Left ventricle myocardium superior (tissue), 1 donor: ENCODE data around the gene RBM17. TPM values are rescaled to one million over a fixed set of nuclear protein-coding genes. Genes with fewer than 3 reads are reported as not detected.
"Not testable (repeated sequence)": the region's sequence is repeated elsewhere in the genome, so short reads cannot be mapped to it uniquely, and the experiment has no call there.

Experiments
- ATAC-seq: fragments of 200-7000 bp; cut with Tn5 transposase; one replicate; pipeline ENCODE4 v1.9.1; 2020; ENCODE audit warnings: mild to moderate bottlenecking, moderate library complexity
- DNase-seq: peaks from one replicate; pipeline ENCODE4 v3.0.0-alpha.2; 2020
- intact Hi-C: fragments of 100-400 bp; cut with micrococcal nuclease; formaldehyde crosslinking; loops from one replicate; pipeline ENCODE4 v1.11.0; 2022
- long read RNA-seq: library from polyadenylated mRNA; unstranded; transcript quantifications from one replicate; pipeline ENCODE4 v2.0.0, GENCODE V29; 2021
- total RNA-seq: library from RNA; stranded (reverse); fragmentation: NEBNext Ultra II Directional; extraction: Animal tissue kit (Norgen Biotek cat#: 25700); gene quantifications from one replicate; pipeline ENCODE4 v1.2.1, GENCODE V29; 2021
- donor health status: DM: no; HTN: yes; CAD: no; lungs with severe emphysema.

RBM17 gene, protein sequence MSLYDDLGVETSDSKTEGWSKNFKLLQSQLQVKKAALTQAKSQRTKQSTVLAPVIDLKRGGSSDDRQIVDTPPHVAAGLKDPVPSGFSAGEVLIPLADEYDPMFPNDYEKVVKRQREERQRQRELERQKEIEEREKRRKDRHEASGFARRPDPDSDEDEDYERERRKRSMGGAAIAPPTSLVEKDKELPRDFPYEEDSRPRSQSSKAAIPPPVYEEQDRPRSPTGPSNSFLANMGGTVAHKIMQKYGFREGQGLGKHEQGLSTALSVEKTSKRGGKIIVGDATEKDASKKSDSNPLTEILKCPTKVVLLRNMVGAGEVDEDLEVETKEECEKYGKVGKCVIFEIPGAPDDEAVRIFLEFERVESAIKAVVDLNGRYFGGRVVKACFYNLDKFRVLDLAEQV
- total RNA-seq, result 72.1 TPM
- long read RNA-seq, transcript RBM17-201 (12 exons, 2,755 nt), result major isoform, 102 of 160 reads
- long read RNA-seq, partial matches to known transcripts, result 36 of 160 reads
- long read RNA-seq, other reads (novel, unspliced or antisense), result 21 of 160 reads

DNA sequence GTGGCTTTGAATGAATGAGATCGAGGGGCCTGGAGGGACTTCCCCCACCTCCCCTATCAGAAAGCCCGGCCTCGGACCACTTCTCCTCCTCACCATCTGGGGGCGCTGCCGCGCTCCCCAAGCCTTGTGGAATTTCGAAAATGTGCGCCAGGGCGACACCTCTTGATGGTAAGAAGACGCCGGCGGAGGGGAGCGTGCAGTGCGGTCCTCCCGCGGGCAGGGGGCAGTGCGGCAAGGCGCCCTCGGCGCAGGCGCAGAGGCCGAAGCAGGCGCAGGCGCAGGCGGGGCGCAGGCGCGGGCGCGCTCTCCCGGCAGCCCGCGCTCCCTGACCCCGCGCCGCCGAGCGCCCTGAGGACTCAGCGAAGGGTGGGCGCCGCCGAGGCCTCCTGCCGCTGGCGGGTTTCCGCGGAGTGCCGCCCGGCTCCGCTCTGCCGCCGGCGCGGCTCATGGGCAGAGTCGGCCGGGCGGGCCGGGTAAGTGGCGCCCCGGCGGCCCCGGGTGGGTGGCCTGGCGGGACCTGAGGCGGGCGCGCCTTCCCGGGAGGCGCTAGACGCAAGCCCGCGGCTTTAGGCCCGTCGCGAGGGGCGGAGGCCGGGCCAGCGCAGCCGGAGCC, at the start of gene RBM17:
Gene RBM17, plus strand, starts transcription at position 314 of the 613 bp plus-strand sequence. CDS start 8,032 bp downstream, outside the sequence.
- DNase-seq (peak; percentile 97), ATAC-seq (peak; percentile 95)
- intact Hi-C loops, result no loop called here

DNA sequence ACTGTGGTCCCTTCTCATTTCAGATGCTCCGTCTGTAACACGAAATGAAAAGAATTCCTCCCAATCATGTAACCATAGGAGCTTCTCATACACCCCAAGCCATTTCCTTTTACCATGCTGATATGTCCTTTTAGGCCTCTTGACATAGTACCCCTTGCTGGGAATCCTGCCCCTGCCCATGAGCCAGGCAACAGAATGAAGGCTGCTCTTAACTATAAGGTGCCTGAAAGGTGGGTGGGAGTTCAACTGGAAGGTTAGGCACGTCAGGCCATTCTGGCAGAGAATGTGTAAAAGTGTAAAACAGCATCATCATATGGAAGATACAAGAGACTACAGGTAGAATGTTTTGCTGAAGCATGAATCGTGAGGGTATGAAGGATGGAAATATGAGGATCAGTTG, 49.1 kb upstream of the RBM17 start:
- DNase-seq (no peak), ATAC-seq (no peak)
- intact Hi-C loops, result no loop called here

DNA sequence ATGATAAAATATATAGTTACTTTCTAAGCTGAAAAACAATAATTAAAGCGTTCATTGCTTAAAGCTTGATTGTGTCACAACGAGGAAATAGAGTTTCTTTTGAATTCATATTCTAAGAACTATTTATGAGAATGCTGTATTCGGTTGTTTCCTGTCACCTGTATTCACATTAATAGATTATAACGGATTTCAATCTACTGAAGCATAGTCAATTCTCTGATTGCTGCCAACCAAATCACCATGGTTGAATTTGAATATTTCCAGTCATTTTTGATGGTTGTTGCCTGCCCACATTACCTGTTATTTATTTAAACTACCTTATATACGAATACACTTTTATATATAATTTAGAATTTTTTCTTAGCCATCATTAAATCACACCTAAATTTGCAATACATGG, 48.6 kb upstream of the RBM17 start:
- intact Hi-C loops, result no loop called here
- ATAC-seq, result no peak
- no peak for DNase-seq

DNA sequence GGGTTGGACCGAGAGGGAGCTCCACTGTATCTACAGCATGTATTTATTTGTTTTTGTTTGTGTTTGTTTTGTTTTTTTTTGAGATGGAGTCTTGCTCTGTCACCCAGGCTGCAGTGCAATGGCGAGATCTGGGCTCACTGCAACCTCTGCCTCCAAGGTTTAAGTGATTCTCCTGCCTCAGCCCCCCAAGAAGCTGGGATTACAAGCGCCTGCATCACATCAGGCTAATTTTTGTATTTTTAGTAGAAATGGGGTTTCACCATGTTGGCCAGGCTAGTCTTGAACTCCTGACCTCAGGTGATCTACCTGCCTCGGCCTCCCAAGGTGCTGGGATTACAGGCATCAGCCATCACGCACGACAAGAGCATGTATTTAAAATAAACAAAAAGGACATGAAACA, 45.5 kb upstream of the RBM17 start:
- DNase-seq, result not testable (repeated sequence)

DNA sequence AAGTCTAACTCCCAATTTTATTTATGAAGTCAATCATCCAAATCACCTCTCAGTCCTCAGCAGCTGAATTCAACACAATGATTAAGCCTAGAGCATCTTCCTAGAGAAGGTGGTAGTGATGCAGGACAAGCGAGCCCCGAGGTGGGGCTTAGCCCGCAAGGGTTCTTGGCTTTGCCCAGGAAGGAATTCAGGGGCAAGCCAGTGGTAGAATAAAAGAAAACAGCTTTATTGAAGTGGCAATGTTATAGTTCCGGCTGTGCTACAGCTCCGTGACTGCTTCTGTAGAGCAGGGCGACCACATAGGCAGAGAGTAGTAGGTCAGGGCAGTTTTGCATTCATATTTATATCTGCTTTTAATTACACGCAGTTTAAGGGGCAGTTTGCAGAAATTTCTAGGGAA, 44.8 kb upstream of the RBM17 start:
- ATAC-seq, result no peak
- intact Hi-C loops, result no loop called here
- no peak for DNase-seq

More for the DNA sequence above, 45.5 kb upstream of the RBM17 start:
- intact Hi-C loops, ATAC-seq: not testable (repeated sequence)

DNA sequence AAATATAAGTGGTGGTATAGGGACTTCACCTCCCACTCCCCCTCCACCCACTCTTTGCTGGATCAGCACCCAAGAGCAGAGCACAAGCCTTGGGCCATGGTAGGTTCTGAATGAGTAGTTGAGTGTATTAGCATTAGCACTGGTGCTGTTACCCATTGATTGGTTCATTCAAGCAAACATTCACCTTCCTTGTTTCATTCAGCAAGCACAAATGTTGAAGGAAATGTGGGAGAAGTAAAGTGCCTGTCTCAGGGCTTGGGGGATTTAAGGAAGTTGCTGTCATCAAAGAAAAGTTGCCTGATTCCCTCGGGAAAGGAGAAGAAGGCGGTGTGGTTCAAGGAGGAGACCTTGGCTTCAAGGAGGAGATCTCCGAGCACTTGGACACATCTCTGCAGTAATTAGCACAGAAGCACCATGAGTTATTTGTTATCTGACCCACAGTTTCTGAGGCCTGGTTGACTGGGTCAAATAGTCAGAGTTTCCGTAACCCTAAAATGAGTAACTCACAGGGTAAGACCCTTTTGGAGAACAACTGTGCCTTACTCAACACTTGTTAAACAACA, 44.0 kb upstream of the RBM17 start:
- ATAC-seq (no peak), DNase-seq (no peak)
- intact Hi-C loops, result no loop called here

DNA sequence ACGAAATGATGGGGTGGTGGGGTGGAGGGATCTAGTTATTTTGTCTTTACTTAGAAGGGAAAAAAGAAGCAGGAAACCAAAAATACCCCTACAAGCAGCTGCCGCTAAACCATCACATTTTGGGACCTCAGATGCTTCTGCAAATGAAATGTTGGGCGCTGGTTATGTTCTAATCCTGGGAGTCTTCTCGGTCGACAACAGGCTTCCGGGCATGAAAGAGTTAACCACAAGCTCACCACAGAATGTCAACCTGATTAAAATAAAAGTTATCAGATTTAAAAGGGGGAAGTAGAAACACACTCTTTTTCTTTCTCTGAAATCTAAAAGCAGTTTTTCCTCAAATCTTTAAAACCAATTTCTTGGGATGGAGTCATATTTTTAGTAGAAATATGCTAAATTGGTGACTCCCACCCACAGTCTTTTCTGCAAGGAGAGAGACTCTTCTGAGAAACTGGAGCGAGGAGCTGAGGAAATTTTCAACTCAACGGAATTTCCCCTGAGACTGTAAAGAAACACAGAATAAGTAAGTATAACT, 43.5 kb upstream of the RBM17 start:
- ATAC-seq (no peak), DNase-seq (no peak)
- intact Hi-C loops, result no loop called here

DNA sequence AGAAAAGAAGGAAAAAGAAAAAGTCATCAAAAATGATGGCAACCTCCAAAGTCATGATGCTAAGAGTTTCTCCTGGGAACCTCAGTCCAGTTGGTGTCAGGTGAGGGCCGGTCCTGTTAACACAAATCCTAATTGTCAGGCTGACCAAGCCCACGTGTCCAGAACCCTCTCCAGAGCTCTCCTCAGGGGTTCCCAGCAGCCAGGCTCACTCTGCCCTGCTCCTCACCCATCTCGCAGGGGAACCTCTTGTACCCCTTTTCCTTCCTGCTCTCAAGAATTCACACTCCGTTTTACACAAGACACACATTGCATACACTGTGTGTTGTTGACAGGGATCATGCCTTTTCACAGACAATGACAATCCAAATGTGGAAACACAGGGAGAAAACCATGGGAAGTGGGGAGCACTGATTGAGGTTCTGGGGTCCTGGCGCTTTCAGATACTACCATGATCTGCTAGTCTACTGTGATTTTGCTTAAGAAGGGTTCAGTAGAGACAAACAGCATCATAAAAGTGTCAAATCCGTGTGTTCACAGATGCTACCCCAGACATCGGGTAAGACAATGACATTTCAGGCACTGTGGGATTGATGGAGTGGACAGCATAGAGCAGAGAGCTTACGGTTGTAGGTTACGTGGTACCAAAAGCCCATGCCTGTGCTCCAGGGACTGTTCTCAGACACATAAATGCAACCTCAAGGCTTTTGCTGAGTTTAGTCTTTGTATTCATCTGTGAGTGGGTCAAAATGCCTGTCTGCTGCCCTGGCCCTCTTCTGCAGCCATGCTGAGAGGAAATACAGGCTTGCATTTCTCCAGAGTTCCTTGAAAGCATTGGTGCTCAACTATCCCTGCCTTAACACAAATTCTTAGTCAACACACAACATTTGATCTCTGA, 42.7 kb upstream of the RBM17 start:
- ATAC-seq, result no peak
- intact Hi-C loops, result no loop called here
- DNase-seq, result no peak

DNA sequence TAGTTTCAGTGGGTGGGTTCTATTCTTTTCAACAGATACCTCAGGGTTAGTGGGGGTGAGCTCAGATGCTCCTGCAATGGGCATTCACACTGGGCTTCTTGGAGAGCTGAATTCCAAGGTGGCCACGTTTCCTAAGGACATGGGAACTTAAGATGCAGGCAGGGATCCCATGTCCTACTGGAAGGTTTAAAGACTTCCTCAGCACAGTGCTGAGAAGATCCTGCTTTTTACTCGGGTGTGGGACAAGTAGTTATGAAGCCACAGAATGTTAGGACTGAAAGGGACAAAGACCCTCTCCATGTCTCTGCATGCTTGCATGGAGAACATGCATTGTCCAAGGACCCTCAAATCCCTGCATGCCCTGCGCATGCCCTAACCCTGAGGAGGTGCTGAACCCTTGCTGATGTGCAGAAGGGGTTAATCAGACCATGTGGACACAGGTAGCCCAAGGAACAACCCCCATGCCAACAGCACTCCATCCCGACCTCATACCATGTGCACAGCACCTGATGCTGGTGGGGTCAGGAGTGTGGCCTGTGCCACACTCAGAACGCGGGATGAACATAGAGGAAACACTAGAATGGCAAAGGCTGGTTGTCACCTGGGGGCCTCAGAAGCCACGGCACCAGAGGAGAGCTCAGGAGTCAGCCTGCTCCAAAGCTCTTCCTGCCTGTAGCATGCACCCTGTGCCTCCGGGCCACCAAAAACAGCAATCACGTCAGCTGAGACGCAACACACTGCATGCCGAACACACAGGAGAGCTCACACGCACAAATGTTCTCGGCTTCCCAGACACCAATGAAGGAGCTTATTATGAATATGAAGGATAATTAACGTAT, 41.8 kb upstream of the RBM17 start:
- ATAC-seq (no peak), DNase-seq (no peak)
- intact Hi-C loops, result no loop called here

DNA sequence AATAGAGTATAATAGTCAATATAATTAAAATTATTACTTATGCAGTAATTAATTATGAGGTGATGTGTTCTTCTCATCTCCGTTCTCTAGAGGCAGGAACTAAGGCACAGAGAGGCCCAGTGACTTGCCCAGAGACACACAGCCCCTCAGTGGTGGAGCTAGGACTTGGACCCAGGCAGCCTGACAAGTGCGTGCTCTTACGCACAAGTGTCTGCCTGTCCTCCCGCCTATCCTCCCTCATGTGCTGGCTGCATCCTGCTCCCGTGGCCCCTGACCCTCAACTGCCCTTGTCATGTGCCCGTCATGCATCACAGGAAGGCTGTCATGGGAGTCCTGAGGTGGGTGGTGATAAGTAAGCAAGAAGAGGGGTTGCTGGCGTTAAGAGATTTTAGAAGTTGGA, 41.0 kb upstream of the RBM17 start:
- intact Hi-C loops, result no loop called here
- ATAC-seq, result no peak
- no peak for DNase-seq

DNA sequence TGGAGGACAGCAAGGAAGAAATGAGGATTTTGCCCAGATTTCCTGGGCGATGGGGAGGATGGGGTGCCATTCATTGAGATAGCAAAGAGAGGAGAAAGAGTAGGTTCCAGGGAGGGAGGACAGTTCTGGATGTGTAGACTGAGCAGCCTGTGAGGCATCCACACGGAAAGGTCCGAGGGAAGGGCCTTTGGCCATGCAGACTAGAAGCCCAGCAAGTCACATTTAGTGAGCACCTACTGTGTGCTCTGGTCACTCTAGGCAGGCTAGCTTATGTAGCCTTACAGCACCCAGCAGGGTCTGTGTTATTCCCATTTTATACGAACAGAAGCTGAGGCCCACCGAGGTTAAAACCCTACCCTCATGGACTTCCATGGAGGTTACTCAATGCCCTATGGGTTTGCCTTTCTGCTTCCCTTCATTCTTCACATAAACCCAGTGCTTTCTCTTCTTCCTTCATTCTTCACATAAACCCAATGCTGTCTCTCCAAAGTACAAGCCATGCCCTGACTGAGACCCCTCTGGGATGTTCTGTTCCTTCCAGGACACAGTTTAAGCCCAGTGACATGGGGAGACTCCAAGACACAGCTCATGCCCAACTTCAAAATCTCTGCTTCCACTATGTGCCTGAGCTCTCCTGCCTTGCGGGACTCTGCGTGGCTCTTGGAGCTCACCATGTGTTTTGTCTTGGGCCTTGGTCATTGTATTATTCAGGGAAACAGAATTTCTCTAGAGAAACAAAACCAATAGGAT, 40.4 kb upstream of the RBM17 start:
- no peak for ATAC-seq
- DNase-seq, result no peak
- intact Hi-C loops, result no loop called here

DNA sequence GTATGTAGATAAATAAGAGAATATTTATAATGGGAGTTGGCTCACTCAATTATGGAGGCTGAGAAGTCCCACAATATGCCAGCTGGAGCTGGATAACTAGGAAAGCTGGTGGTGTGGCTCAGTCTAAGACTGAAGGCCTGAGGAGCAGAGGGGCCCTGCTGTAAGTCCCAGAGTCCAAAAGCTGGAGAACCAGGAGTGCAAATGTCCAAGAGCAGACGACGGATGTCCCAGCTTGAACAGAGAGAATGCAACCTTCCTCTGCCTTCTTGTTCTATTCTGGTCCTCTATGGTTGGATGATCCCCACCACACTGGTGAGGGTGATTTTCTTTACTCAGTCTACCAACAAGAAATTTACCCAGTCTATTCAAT, 39.8 kb upstream of the RBM17 start:
- DNase-seq, result no peak
- intact Hi-C loops, result no loop called here
- ATAC-seq, result no peak

DNA sequence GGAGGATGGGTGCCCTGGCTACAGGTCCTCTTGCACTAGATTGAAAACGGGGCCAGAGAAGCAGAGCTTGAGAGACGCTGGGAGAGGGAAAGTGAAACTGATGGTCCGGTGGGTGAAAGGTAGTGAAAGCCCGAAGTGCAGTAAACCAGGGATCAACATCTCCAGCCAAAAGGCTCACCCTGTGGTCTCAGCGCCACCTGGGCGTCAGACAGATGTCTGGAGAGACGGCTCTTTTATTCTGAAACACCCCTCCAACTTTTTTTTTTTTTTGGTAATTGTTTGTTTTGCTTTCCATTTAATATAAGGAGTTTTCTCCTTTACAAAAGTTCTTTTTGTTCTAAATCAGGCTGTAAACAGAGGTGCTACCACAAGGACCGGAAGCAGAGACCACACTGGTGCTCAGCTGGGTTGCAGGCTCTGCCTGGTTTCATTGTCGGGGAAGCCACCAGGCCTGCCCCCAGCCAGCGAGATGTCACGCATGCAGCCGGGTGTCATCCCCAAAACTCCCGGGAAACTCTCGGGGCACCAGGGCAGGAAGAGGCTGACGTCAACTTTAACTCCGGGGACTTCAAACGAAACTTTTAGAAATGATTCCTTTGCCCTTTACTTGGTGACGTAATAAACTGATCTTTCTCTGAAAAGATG, 37.9 kb upstream of the RBM17 start:
- DNase-seq, result peak; percentile 69
- ATAC-seq, result peak; percentile 72
- intact Hi-C loops, result no loop called here

DNA sequence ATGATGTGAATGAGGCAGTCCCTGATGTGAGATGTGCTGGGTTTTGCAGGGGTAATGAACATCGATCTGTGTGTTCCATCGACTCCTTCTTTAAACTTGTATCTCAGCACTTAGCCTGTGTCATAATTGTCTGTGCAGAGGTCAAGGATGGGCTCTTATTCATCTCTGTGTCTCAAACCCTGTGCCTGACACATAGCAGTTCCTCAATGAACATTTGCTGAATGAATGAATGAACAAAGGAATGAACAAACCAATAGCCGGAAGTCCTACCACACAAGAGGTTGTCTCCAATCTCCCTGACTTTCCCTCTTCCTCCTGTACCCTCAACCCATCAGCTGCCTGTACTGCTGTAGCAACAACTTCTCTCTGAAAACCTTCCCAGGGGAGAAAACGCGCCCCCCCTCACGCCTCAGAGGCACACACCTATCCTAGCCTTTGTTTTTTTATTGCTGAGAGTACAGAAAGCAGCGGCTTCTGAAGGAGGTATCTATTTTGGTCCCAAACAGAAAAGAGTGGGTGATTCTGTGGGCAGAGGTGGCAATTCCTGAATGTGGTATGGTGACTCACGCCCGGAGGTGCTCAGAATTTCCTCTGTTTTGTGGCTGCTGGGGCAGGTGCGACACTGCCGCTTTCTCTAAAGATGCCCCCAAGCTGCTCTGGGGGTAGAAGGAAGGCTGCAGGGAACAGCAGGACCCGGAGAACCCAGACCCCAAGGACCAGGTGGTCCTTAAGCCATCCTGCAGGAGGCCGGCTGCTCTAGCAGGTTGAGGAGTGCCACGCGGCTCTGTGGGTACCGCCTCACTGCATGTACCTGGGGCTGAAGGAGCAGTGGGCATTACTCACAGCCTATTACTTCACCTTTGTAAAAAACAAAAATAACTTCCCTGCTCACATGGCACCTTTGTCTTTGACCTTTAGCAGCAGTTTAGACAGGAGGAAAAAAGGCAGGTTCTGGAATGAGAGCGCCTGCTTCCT, 36.3 kb upstream of the RBM17 start:
- intact Hi-C loops, result no loop called here
- ATAC-seq (no peak), DNase-seq (no peak)

DNA sequence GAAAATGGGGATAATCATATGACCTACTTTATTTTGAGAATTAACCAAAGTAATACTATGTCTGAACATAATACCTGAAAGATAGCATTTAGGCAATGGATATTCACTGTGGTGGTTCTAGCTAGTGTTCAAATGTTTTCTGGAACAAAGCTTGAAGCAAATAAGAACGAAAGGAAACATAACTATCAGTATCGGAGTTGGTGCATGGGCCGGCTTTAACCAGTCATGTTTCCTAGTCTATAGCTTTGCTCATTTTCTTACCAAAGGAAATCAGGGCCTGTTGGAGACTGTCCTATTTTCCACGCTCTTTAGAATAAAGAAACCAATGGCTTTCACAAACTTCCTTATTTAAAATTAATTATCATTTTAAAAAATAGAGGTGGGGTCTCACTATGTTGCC, 35.5 kb upstream of the RBM17 start:
- intact Hi-C loops, result no loop called here
- no peak for ATAC-seq
- no peak for DNase-seq
